CD14-positive monocyte (primary cell): ENCODE data around the gene TBXAS1. TPM values are rescaled to one million over a fixed set of nuclear protein-coding genes. Genes with fewer than 3 reads are reported as not detected.
A peak's percentile ranks its signal among the peaks of the same experiment; 100 is the strongest.

Source experiments
- DNase-seq, 3 donors: peaks; one replicate each; pipeline ENCODE4 v3.0.0-alpha.2; 2011 to 2022
- H2AFZ ChIP-seq: 2 replicates; pipeline ENCODE4 v1.6.0; 2012; ENCODE audit warnings: mild to moderate bottlenecking, low read depth, low read length, inconsistent platforms; ENCODE audit not compliant: insufficient read depth, poor library complexity, severe bottlenecking
- H3K27ac ChIP-seq, 2 donors: 1 replicate in 1 of 2; 2 replicates in 1 of 2; pipeline ENCODE4 v1.5.1; 2012 to 2013; ENCODE audit warnings: low read length in 2 of 2, control low read depth in 1 of 2, inconsistent platforms in 1 of 2, low read depth in 1 of 2, mild to moderate bottlenecking in 1 of 2
- H3K27me3 ChIP-seq, 2 donors: one replicate each; pipeline versions ENCODE4 v1.6.0 to v1.6.1; 2011 to 2013; ENCODE audit warnings: low read length in 2 of 2; ENCODE audit not compliant: control insufficient read depth in 2 of 2, insufficient read depth in 2 of 2
- H3K36me3 ChIP-seq, 2 donors: replicated peaks in 1 of 2; 1 replicate in 1 of 2; 2 replicates in 1 of 2; pipeline versions ENCODE4 v1.5.1 to v1.6.1; 2012 to 2013; ENCODE audit warnings: low read length in 2 of 2, control low read depth in 1 of 2, inconsistent platforms in 1 of 2, mild to moderate bottlenecking in 1 of 2; ENCODE audit not compliant: insufficient read depth in 2 of 2, control insufficient read depth in 1 of 2
- H3K4me1 ChIP-seq, 2 donors: 1 replicate in 1 of 2; 2 replicates in 1 of 2; pipeline versions ENCODE4 v1.5.1 to v1.6.1; 2012 to 2013; ENCODE audit warnings: low read length in 2 of 2, control low read depth in 1 of 2, inconsistent platforms in 1 of 2, mild to moderate bottlenecking in 1 of 2, moderate library complexity in 1 of 2; ENCODE audit not compliant: insufficient read depth in 2 of 2, control insufficient read depth in 1 of 2
- H3K4me2 ChIP-seq: replicated peaks from 2 replicates; pipeline ENCODE3; 2012; ENCODE audit warnings: low read length, moderate library complexity, mild to moderate bottlenecking; ENCODE audit not compliant: poor library complexity, severe bottlenecking; ENCODE audit errors: extremely low read depth
- H3K4me3 ChIP-seq, 3 experiments: fragments of 200-600 bp in 1 of 3; sonication (generic) in 1 of 3; replicated peaks in 1 of 3; 1 replicate in 2 of 3; 2 replicates in 1 of 3; pipeline ENCODE4 v1.5.1; 2011 to 2013; ENCODE audit warnings: low read length in 3 of 3, mild to moderate bottlenecking in 3 of 3, control low read depth in 2 of 3, low read depth in 2 of 3, inconsistent platforms in 1 of 3, moderate library complexity in 1 of 3
- H3K79me2 ChIP-seq: 2 replicates; pipeline ENCODE4 v1.6.0; 2012; ENCODE audit warnings: mild to moderate bottlenecking, control low read depth, inconsistent platforms, low read length, moderate library complexity; ENCODE audit not compliant: insufficient read depth
- H3K9ac ChIP-seq: 2 replicates; pipeline ENCODE4 v1.6.0; 2017; ENCODE audit warnings: low read length, mild to moderate bottlenecking; ENCODE audit not compliant: insufficient read depth, poor library complexity, severe bottlenecking
- H3K9me3 ChIP-seq, 2 donors: replicated peaks in 1 of 2; 1 replicate in 1 of 2; 2 replicates in 1 of 2; pipeline versions ENCODE4 v1.5.1 to v1.6.1; 2012 to 2013; ENCODE audit warnings: low read length in 2 of 2, control low read depth in 1 of 2; ENCODE audit not compliant: control insufficient read depth in 1 of 2, insufficient read depth in 1 of 2
- H4K20me1 ChIP-seq: 2 replicates; pipeline ENCODE4 v1.6.0; 2012; ENCODE audit warnings: mild to moderate bottlenecking, low read length, control low read depth, moderate library complexity; ENCODE audit not compliant: insufficient read depth
- H3K27ac Mint-ChIP-seq, 7 donors: one replicate each; pipeline ENCODE4 v1.8.0; 2020; ENCODE audit warnings: mild to moderate bottlenecking in 7 of 7, mixed read lengths in 7 of 7, moderate library complexity in 6 of 7, inconsistent platforms in 2 of 7
- H3K27me3 Mint-ChIP-seq, 3 donors: one replicate each; pipeline ENCODE4 v1.8.0; 2021 to 2022; ENCODE audit warnings: low read depth in 3 of 3, mild to moderate bottlenecking in 3 of 3, mixed read lengths in 3 of 3, moderate library complexity in 3 of 3, inconsistent platforms in 1 of 3
- H3K36me3 Mint-ChIP-seq, 2 donors: one replicate each; pipeline ENCODE4 v1.8.0; 2020; ENCODE audit warnings: mixed read lengths in 2 of 2, inconsistent platforms in 1 of 2, mild to moderate bottlenecking in 1 of 2
- H3K4me1 Mint-ChIP-seq: one replicate; pipeline ENCODE4 v1.8.0; 2020; ENCODE audit warnings: mild to moderate bottlenecking, mixed read lengths
- H3K4me3 Mint-ChIP-seq, 2 donors: one replicate each; pipeline ENCODE4 v1.8.0; 2020; ENCODE audit warnings: mild to moderate bottlenecking in 2 of 2, mixed read lengths in 2 of 2, moderate library complexity in 1 of 2
- H3K9me3 Mint-ChIP-seq, 7 donors: one replicate each; pipeline ENCODE4 v1.8.0; 2020 to 2022; ENCODE audit warnings: mixed read lengths in 7 of 7, mild to moderate bottlenecking in 6 of 7, moderate library complexity in 6 of 7, inconsistent platforms in 2 of 7
- CTCF ChIP-seq: fragments of 200-600 bp; IDR thresholded peaks from one replicate; pipeline ENCODE4 v1.8.0; 2022; ENCODE audit warnings: antibody characterized with exemption, mild to moderate bottlenecking
- WGBS: methylation state at CpG from one replicate; pipeline ENCODE4 v1.1.5; 2013; ENCODE audit warnings: missing lambda C conversion rate; ENCODE audit not compliant: insufficient coverage; 5-methylcytosine and 5-hydroxymethylcytosine counted together
- intact Hi-C, 2 donors: fragments of 100-400 bp; cut with micrococcal nuclease; formaldehyde crosslinking; loops; one replicate each; pipeline versions ENCODE4 v1.15.0 to v1.15.1; 2023
- polyA plus RNA-seq, 3 donors: library from polyadenylated mRNA; depleted of rRNA in 1 of 3; unstranded in 2 of 3; stranded (reverse) in 1 of 3; fragments of 300-500 nt in 2 of 3; fragments of >200 nt in 1 of 3; fragmentation: Illumina TruSeq in 2 of 3; gene quantifications; 1 replicate in 2 of 3; 2 replicates in 1 of 3; pipeline ENCODE4 v1.2.3, GENCODE V29; 2012 to 2021

The TBXAS1 gene
- polyA plus RNA-seq, 3 donors: 289 to 335 (median 298) TPM

GRCh38 chr7:139932531-139932930, 103.5 kb downstream of the TBXAS1 start:
- Histone ChIP-seq H3K36me3 (peaks cover 45 to 94% of the 10 kb centered on the region in 2 donors), H4K20me1 (peaks cover 100% of the 10 kb centered on the region), H3K4me3 (no peak overlapping the region), H2AFZ (no peak overlapping the region), H3K4me2 (no peak overlapping the region), H3K4me1 (peaks cover 12 to 14% of the 10 kb centered on the region in 2 donors), H3K27me3 (no peaks in the 10 kb centered on the region), H3K9ac (no peak overlapping the region), H3K79me2 (peaks cover 8% of the 10 kb centered on the region), H3K27ac (no peak overlapping the region), H3K9me3 (no peaks in the 10 kb centered on the region)
- H3K27ac Mint-ChIP-seq: peak overlapping the region in 1 of 7 donors; percentile 47
- no peaks in the 10 kb centered on the region for H3K27me3 Mint-ChIP-seq
- peaks cover 88 to 93% of the 10 kb centered on the region in 2 donors for H3K36me3 Mint-ChIP-seq
- H3K4me1 Mint-ChIP-seq: peaks cover 37% of the 10 kb centered on the region
- intact Hi-C loops: no loop called here
- H3K9me3 Mint-ChIP-seq: no peaks in the 10 kb centered on the region
- DNase-seq: no peak
- H3K4me3 Mint-ChIP-seq: no peak overlapping the region
- TF ChIP-seq CTCF: no peak

- peak overlapping the region in 1 of 2 donors; percentile 11 for H3K27ac ChIP-seq
- peak overlapping the region in 1 of 3 experiments; percentile 10 for H3K4me3 ChIP-seq
- Mint-ChIP-seq H3K4me3 (no peak overlapping the region), H3K27me3 (peaks cover 0 to 1% (median 0%) of the 10 kb centered on the region in 3 donors), H3K36me3 (peaks cover 85 to 97% of the 10 kb centered on the region in 2 donors), H3K27ac (peak overlapping the region; percentile 13 to 86 (median 71)), H3K4me1 (peaks cover 46% of the 10 kb centered on the region), H3K9me3 (no peaks in the 10 kb centered on the region)
- intact Hi-C loops: loop anchor here in 1 of 2 donors (5.0 kb wide), 1 partner anchor 290 kb away; no protein-coding TSS in a partner anchor
- H4K20me1 ChIP-seq: peaks cover 99% of the 10 kb centered on the region
- no peak overlapping the region for H2AFZ ChIP-seq
- peaks cover 43 to 94% of the 10 kb centered on the region in 2 donors for H3K36me3 ChIP-seq
- WGBS: 50% methylated on average over 2 of the region's 2 CpGs
- TF ChIP-seq CTCF: no peak
- H3K9me3 ChIP-seq: no peaks in the 10 kb centered on the region
- DNase-seq: peak; percentile 16 to 43 (median 38)
- no peaks in the 10 kb centered on the region for H3K79me2 ChIP-seq
- H3K27me3 ChIP-seq: no peaks in the 10 kb centered on the region
- peaks cover 24 to 25% of the 10 kb centered on the region in 2 donors for H3K4me1 ChIP-seq
- no peak overlapping the region for H3K9ac ChIP-seq
- H3K4me2 ChIP-seq: peak overlapping the region; percentile 33
Measured at GRCh38 chr7:139936760-139937310, 107.8 kb downstream of the TBXAS1 start.
